Upper lobe of left lung (tissue), 6 donors: ENCODE measurements around the gene ULBP2. TPM values are rescaled to one million over a fixed set of nuclear protein-coding genes. Genes with fewer than 3 reads are reported as not detected.
A peak's percentile ranks its signal among the peaks of the same experiment; 100 is the strongest.
"Not testable (repeated sequence)": the region's sequence is repeated elsewhere in the genome, so short reads cannot be mapped to it uniquely, and the experiment has no call there.

Source experiments
- ATAC-seq, 2 donors: fragments of 200-7000 bp; cut with Tn5 transposase; one replicate each; pipeline ENCODE4 v1.9.1; 2022; ENCODE audit warnings: mild to moderate bottlenecking in 2 of 2, moderate library complexity in 2 of 2; ENCODE audit not compliant: low FRiP score in 2 of 2
- DNase-seq, 2 donors: peaks; one replicate each; pipeline ENCODE4 v3.0.0-alpha.2; 2019 to 2020
- H3K27ac ChIP-seq, 4 donors: fragments of 200-600 bp; sonication (generic); one replicate each; pipeline ENCODE4 v1.5.1; 2016 to 2019
- H3K27me3 ChIP-seq, 4 donors: fragments of 200-600 bp; sonication (generic); one replicate each; pipeline ENCODE4 v1.5.1; 2017 to 2019
- H3K36me3 ChIP-seq, 4 donors: fragments of 200-600 bp; sonication (generic); one replicate each; pipeline ENCODE4 v1.5.1; 2016 to 2019
- H3K4me1 ChIP-seq, 4 donors: fragments of 200-600 bp; sonication (generic); one replicate each; pipeline ENCODE4 v1.5.1; 2018 to 2019
- H3K4me3 ChIP-seq, 4 donors: fragments of 200-600 bp; sonication (generic); one replicate each; pipeline ENCODE4 v1.5.1; 2017 to 2019; ENCODE audit warnings: mild to moderate bottlenecking in 2 of 4, moderate library complexity in 1 of 4
- H3K9me3 ChIP-seq, 4 donors: fragments of 200-600 bp; sonication (generic); one replicate each; pipeline ENCODE4 v1.5.1; 2018 to 2019
- CTCF ChIP-seq, 6 experiments: fragments of 450-650 bp in 4 of 6; fragments of 200-600 bp in 2 of 6; sonication (generic) in 2 of 6; IDR thresholded peaks; one replicate each; pipeline ENCODE4 v1.5.1; 2016 to 2019; ENCODE audit warnings: antibody characterized with exemption in 6 of 6
- EP300 ChIP-seq, 4 donors: sonication (generic); formaldehyde crosslinking; IDR thresholded peaks; one replicate each; pipeline ENCODE4 v1.5.1; 2017; ENCODE audit warnings: antibody characterized with exemption in 4 of 4, control low read depth in 2 of 4
- POLR2A ChIP-seq, 4 donors: fragments of 450-650 bp; IDR thresholded peaks; one replicate each; pipeline ENCODE4 v1.5.1; 2016 to 2017; ENCODE audit warnings: antibody characterized with exemption in 4 of 4, mild to moderate bottlenecking in 2 of 4
- POLR2AphosphoS5 ChIP-seq, 2 donors: sonication (generic); formaldehyde crosslinking; IDR thresholded peaks; one replicate each; pipeline ENCODE4 v1.5.1; 2017; ENCODE audit warnings: antibody characterized with exemption in 2 of 2
- WGBS, 2 donors: methylation state at CpG; one replicate each; pipeline ENCODE4 v1.1.5; 2017 to 2018; 5-methylcytosine and 5-hydroxymethylcytosine counted together
- total RNA-seq, 6 donors: library from RNA; depleted of rRNA in 4 of 6; stranded (reverse); fragments of >200 nt in 4 of 6; gene quantifications; one replicate each; pipeline versions ENCODE4 v1.1.0 to v1.2.1, GENCODE V29; 2016 to 2021
- donor health status: DM: no; HTN: no; CAD: no; lungs with moderate emphysema.
- donor health status: DM: no; HTN: yes; CAD: no; lungs with severe emphysema.

Gene ULBP2
- total RNA-seq, 6 donors from 2014 or later = 1.00 to 3.7 (median 1.5) TPM; not detected in 2

GRCh38 chr6:149921361-149921760 lies 20.5 kb upstream of the ULBP2 start:
- 81 to 86% methylated on average over 5 to 6 of the region's 6 CpGs for WGBS, 2 donors
- peaks cover 21 to 36% (median 28%) of the 10 kb centered on the region in 4 donors for H3K4me1 ChIP-seq
- no peaks in the 10 kb centered on the region for H3K9me3 ChIP-seq
- peaks cover 0 to 6% (median 1%) of the 10 kb centered on the region in 4 donors for H3K27me3 ChIP-seq
- no peak for DNase-seq
- TF ChIP-seq CTCF (IDR thresholded peaks at IDR 0.05) = no peak
- no peak for TF ChIP-seq POLR2A (IDR thresholded peaks at IDR 0.05)
- TF ChIP-seq EP300 (IDR thresholded peaks at IDR 0.05) = no peak
- TF ChIP-seq POLR2AphosphoS5 (IDR thresholded peaks at IDR 0.05) = no peak
- no peaks in the 10 kb centered on the region for H3K36me3 ChIP-seq
- no peak overlapping the region for H3K27ac ChIP-seq
- H3K4me3 ChIP-seq = no peak overlapping the region
- no peak for ATAC-seq

DNA sequence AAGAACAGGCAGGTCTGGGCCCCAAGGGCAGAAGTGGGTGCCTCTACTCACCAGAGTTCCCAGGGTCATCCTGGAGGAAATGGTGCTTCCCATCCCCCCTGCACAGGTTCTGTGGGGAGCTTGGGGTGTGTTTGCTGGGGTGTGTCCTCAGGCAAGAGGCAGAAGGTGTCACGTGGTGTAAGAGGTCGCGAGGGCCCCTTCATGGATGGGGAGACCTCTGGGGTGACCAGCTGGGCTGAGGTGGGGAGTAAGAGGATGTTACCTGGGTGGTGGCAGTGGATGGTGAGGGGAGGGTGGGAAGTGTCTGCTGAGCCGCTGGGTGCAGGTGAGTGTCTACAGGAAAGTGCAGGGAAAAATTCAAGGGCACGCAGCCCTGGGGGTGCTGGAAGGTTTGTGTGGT lies 19.7 kb upstream of the ULBP2 start:
- not testable (repeated sequence) for ATAC-seq
- peak in 1 of 2 donors; percentile 15 for DNase-seq

GRCh38 chr6:149922642-149923326 lies 19.0 kb upstream of the ULBP2 start, which contains the start of gene RAET1G:
RAET1G (minus strand) TSS chr6:149923121; CDS start chr6:149923010, 111 bp downstream.
- 1 to 3% methylated on average over 19 to 26 of the region's 40 CpGs for WGBS, 2 donors
- no peak within 1 kb of the TSS for H3K27ac ChIP-seq
- DNase-seq = peak; percentile 89 to 91
- H3K4me1 ChIP-seq = peaks cover 22 to 38% (median 29%) of the 10 kb centered on the region in 4 donors
- TF ChIP-seq POLR2AphosphoS5 (IDR thresholded peaks at IDR 0.05) (peak in 1 of 2 donors; percentile 23), EP300 (IDR thresholded peaks at IDR 0.05) (no peak), POLR2A (IDR thresholded peaks at IDR 0.05) (peak in 1 of 4 donors; percentile 26), CTCF (IDR thresholded peaks at IDR 0.05) (no peak)
- H3K4me3 ChIP-seq = peak within 1 kb of the TSS; percentile 42 to 61 (median 51)
- ATAC-seq = peak; percentile 85 to 93
- no peaks in the 10 kb centered on the region for H3K9me3 ChIP-seq
- H3K27me3 ChIP-seq = peaks cover 0 to 6% (median 1%) of the 10 kb centered on the region in 4 donors
- no peaks in the 10 kb centered on the region for H3K36me3 ChIP-seq

More for the DNA sequence above, 19.7 kb upstream of the ULBP2 start:
- peaks cover 22 to 38% (median 29%) of the 10 kb centered on the region in 4 donors for H3K4me1 ChIP-seq
- H3K9me3 ChIP-seq, H3K27ac ChIP-seq, H3K27me3 ChIP-seq, H3K36me3 ChIP-seq: not testable (repeated sequence)
- 55 to 65% methylated on average over 5 of the region's 5 CpGs for WGBS, 2 donors
- H3K4me3 ChIP-seq = peak overlapping the region in 3 of 4 donors; percentile 47 to 61 (median 55)

- no peaks in the 10 kb centered on the region for H3K36me3 ChIP-seq
- H3K9me3 ChIP-seq = no peaks in the 10 kb centered on the region
- DNase-seq = peak in 1 of 2 donors; percentile 72
- peak overlapping the region; percentile 28 to 61 (median 51) for H3K4me3 ChIP-seq
- peaks cover 22 to 38% (median 29%) of the 10 kb centered on the region in 4 donors for H3K4me1 ChIP-seq
- 31 to 32% methylated on average over 33 of the region's 33 CpGs for WGBS, 2 donors
- ATAC-seq = no peak
- peaks cover 0 to 6% (median 1%) of the 10 kb centered on the region in 4 donors for H3K27me3 ChIP-seq
- TF ChIP-seq CTCF (IDR thresholded peaks at IDR 0.05) (no peak), EP300 (IDR thresholded peaks at IDR 0.05) (no peak), POLR2AphosphoS5 (IDR thresholded peaks at IDR 0.05) (no peak), POLR2A (IDR thresholded peaks at IDR 0.05) (no peak)
- no peak overlapping the region for H3K27ac ChIP-seq
Observed at GRCh38 chr6:149923327-149923986, 18.4 kb upstream of the ULBP2 start.

GRCh38 chr6:149924206-149924932 lies 17.4 kb upstream of the ULBP2 start:
- H3K9me3 ChIP-seq = no peaks in the 10 kb centered on the region
- H3K27ac ChIP-seq = peak overlapping the region in 2 of 4 donors; percentile 82 to 83
- peaks cover 0 to 6% (median 1%) of the 10 kb centered on the region in 4 donors for H3K27me3 ChIP-seq
- H3K4me1 ChIP-seq = peaks cover 22 to 38% (median 29%) of the 10 kb centered on the region in 4 donors
- DNase-seq (no peak), ATAC-seq (no peak)
- no peak overlapping the region for H3K4me3 ChIP-seq
- H3K36me3 ChIP-seq = no peaks in the 10 kb centered on the region
- WGBS, 2 donors = 85 to 88% methylated on average over 9 of the region's 9 CpGs
- TF ChIP-seq POLR2A (IDR thresholded peaks at IDR 0.05) = no peak
- TF ChIP-seq CTCF (IDR thresholded peaks at IDR 0.05) = no peak
- no peak for TF ChIP-seq EP300 (IDR thresholded peaks at IDR 0.05)
- no peak for TF ChIP-seq POLR2AphosphoS5 (IDR thresholded peaks at IDR 0.05)
